Measurements from ENCODE around the gene ETV1.

- TF ChIP-seq CTCF (conservative IDR thresholded peaks at IDR 0.05) = no peak
- TF ChIP-seq ZFX (IDR thresholded peaks at IDR 0.05) = no peak
These were observed 78.5 kb downstream of the ETV1 start for GRCh38 chr7:13910805-13911551.
